Measurements from ENCODE around the gene GPR31.

GPR31 gene

DNA sequence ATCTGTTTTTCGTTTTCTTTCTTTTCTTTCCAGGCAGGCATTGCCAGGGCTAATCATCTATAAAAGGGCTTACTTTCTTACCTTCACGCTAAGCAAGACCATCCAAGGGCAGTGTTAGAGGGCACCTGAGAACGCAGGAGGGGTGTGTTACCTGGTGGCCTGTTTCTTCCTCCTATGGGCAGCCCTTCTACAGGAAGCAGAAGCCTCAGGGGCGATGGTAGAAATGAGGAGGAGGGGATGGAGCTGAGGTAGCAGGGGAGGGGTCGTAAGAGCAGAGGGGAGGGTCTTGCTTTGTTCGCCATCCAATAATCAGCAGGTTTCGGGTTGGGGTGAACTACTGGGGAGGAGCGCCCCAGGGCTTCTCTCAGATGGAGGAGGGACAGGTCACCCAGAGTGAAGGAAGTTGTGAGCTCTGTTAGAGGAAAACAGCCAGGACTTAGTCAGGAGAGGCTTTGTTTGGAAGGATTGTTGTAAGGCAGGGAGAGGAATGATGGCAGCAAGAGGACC is 36.4 kb downstream of the GPR31 start:
- Histone ChIP-seq H3K27ac (ENCODE audit: low read depth, low read length) (no peak overlapping the region), H3K9ac (ENCODE audit: low read depth in 1 of 2, low read length in 2 of 2) (no peak overlapping the region), H3K27me3 (ENCODE audit: control insufficient read depth in 1 of 2, insufficient read depth in 2 of 2, low read length in 2 of 2) (no peaks in the 10 kb centered on the region), H3K9me3 (ENCODE audit: control insufficient read depth in 1 of 2, low read length in 2 of 2) (no peaks in the 10 kb centered on the region), H3K4me3 (ENCODE audit: low read depth in 1 of 2, low read length in 2 of 2) (no peak overlapping the region), H3K4me1 (ENCODE audit: control insufficient read depth in 1 of 2, insufficient read depth in 2 of 2, low read length in 2 of 2) (peaks cover 24% of the 10 kb centered on the region in 2 donors), H3K36me3 (ENCODE audit: control insufficient read depth in 1 of 2, insufficient read depth in 2 of 2, low read length in 2 of 2) (no peaks in the 10 kb centered on the region)

DNA sequence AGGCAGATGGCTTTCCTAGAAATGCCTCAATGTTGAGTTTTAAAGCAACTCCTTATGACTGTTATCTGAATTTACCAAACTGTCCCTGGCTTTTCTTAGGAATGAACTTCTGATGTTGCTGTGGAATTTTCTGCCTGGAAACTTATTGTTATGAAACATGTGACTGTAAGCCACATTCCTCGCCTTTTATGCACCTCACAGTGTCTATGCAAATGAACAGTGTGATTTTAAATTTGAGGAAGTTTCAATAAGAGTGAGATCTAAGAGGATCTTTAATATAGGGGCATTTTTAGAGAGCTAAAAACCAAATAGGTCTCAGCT is 37.2 kb downstream of the GPR31 start:
- Histone ChIP-seq H3K4me1 (ENCODE audit: control insufficient read depth in 1 of 2, insufficient read depth in 2 of 2, low read length in 2 of 2) (peaks cover 28 to 31% of the 10 kb centered on the region in 2 donors), H3K9ac (ENCODE audit: low read depth in 1 of 2, low read length in 2 of 2) (no peak overlapping the region), H3K27ac (ENCODE audit: low read depth, low read length) (no peak overlapping the region), H3K9me3 (ENCODE audit: control insufficient read depth in 1 of 2, low read length in 2 of 2) (no peaks in the 10 kb centered on the region), H3K4me3 (ENCODE audit: low read depth in 1 of 2, low read length in 2 of 2) (no peak overlapping the region), H3K36me3 (ENCODE audit: control insufficient read depth in 1 of 2, insufficient read depth in 2 of 2, low read length in 2 of 2) (no peaks in the 10 kb centered on the region), H3K27me3 (ENCODE audit: control insufficient read depth in 1 of 2, insufficient read depth in 2 of 2, low read length in 2 of 2) (no peaks in the 10 kb centered on the region)

DNA sequence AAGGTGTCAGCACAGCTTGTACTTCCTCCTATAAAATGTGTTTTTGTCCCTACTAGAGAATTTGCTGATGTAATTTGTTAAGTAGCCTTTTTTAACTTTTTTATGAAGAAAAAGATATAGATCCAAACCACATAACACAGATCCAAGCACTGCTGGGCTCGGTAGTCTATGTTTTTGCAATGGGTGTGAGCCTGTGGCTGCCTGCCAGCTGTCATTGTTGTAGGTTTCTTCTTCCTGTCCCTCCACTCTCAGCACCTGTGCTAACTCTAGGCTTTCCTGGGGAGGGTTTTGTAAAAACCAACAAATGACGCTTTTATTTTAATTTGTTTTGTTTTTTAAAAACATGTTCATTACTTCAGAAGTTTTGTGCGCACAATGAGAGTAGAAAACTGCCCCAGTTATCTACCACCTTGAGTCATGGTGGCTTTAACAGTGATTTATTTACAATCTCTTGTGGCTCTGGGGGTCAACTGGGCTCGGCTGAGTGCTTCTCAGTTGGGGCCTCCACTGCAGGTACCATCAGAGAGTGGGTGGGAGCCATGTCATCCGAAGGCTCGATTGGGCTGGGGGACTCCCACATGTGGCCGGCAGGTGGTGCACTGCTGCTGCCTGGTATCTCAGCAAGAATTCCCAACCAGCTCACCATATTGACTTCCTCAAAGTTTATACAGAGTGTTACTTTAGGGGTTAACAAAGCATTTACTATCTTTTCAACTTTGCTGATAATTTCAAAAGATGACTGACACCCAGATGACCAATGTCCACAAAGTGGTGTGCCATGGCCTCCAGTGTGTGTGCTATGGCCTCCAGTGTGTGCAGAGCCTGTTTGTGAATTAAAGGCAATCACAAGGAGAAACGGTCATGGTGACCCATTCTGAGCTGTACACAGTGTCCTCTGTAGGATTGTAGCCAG is 37.9 kb downstream of the GPR31 start:
- no peak overlapping the region for H3K27ac ChIP-seq (ENCODE audit: low read depth, low read length)
- no peak overlapping the region for H3K9ac ChIP-seq (ENCODE audit: low read depth in 1 of 2, low read length in 2 of 2)
- no peaks in the 10 kb centered on the region for H3K27me3 ChIP-seq (ENCODE audit: control insufficient read depth in 1 of 2, insufficient read depth in 2 of 2, low read length in 2 of 2)
- H3K4me3 ChIP-seq (ENCODE audit: low read depth in 1 of 2, low read length in 2 of 2) = no peak overlapping the region
- H3K36me3 ChIP-seq (ENCODE audit: control insufficient read depth in 1 of 2, insufficient read depth in 2 of 2, low read length in 2 of 2) = no peaks in the 10 kb centered on the region
- H3K4me1 ChIP-seq (ENCODE audit: control insufficient read depth in 1 of 2, insufficient read depth in 2 of 2, low read length in 2 of 2) = peaks cover 28 to 31% of the 10 kb centered on the region in 2 donors
- H3K9me3 ChIP-seq (ENCODE audit: control insufficient read depth in 1 of 2, low read length in 2 of 2) = no peaks in the 10 kb centered on the region

DNA sequence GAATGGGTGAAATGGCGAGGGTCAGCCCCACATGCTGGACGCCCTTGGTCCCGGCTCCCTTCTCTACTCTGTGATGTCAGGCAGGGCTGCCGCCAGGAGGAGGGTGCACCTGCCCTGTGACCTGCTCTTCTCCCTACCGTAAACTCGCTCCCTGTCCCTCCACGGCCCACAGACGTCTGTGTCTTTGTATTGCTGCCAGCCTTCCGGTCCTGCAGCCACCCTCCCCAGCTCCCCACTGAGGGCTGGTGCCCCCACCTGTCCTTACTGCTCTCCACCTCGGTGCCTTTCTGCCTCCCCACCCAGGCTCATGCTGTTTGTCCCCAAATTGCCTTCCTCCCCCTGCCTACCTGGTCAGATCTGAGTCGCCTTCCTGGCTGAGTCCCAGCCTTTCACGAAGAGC is 38.9 kb downstream of the GPR31 start:
- Histone ChIP-seq H3K9ac (ENCODE audit: low read depth in 1 of 2, low read length in 2 of 2) (no peak overlapping the region), H3K27me3 (ENCODE audit: control insufficient read depth in 1 of 2, insufficient read depth in 2 of 2, low read length in 2 of 2) (no peaks in the 10 kb centered on the region), H3K9me3 (ENCODE audit: control insufficient read depth in 1 of 2, low read length in 2 of 2) (no peaks in the 10 kb centered on the region), H3K36me3 (ENCODE audit: control insufficient read depth in 1 of 2, insufficient read depth in 2 of 2, low read length in 2 of 2) (no peaks in the 10 kb centered on the region), H3K27ac (ENCODE audit: low read depth, low read length) (no peak overlapping the region), H3K4me3 (ENCODE audit: low read depth in 1 of 2, low read length in 2 of 2) (no peak overlapping the region), H3K4me1 (ENCODE audit: control insufficient read depth in 1 of 2, insufficient read depth in 2 of 2, low read length in 2 of 2) (peaks cover 28 to 31% of the 10 kb centered on the region in 2 donors)

DNA sequence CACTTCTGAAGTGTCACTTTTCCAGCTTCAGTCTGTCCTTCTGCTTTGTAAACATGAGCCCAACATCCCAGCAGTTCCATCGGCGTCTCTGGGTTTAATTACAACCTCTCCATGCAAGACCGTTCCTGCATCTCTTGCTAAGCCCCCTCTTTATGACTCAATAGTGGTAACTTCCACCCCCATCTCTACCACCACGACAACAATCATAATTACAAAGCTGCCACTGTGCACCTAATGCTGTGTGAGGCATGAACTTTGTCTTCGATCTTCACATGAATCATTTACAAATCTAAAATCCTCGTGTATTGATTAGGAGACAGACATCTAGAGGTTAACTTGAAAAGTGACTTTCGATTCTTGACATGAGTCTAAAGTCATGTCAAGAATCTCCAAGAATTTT is 39.8 kb downstream of the GPR31 start:
- Histone ChIP-seq H3K36me3 (ENCODE audit: control insufficient read depth in 1 of 2, insufficient read depth in 2 of 2, low read length in 2 of 2) (no peaks in the 10 kb centered on the region), H3K4me3 (ENCODE audit: low read depth in 1 of 2, low read length in 2 of 2) (no peak overlapping the region), H3K27ac (ENCODE audit: low read depth, low read length) (no peak overlapping the region), H3K27me3 (ENCODE audit: control insufficient read depth in 1 of 2, insufficient read depth in 2 of 2, low read length in 2 of 2) (no peaks in the 10 kb centered on the region), H3K9me3 (ENCODE audit: control insufficient read depth in 1 of 2, low read length in 2 of 2) (no peaks in the 10 kb centered on the region), H3K9ac (ENCODE audit: low read depth in 1 of 2, low read length in 2 of 2) (no peak overlapping the region), H3K4me1 (ENCODE audit: control insufficient read depth in 1 of 2, insufficient read depth in 2 of 2, low read length in 2 of 2) (peaks cover 22 to 30% of the 10 kb centered on the region in 2 donors)

DNA sequence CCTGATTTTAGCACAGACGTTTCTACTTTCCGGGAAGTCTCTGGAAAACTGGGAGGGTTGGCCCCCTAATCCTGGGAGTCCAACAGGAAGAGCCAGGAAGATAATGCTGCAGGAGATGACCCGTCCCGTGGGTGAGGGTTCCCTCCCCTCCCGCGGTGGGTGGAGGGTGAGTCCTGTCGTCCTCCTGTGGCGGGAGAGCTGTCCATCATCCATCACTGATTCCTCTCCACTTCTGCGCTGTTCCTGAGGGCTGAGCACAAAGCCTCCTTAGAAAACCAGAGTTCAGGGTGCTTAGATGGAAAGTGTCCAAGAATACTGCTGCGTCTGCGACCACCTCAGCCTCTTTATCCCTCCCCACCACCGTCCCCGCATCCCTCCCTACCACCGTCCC is 40.9 kb downstream of the GPR31 start:
- Histone ChIP-seq H3K9me3 (ENCODE audit: control insufficient read depth in 1 of 2, low read length in 2 of 2) (no peaks in the 10 kb centered on the region), H3K27ac (ENCODE audit: low read depth, low read length) (no peak overlapping the region), H3K4me3 (ENCODE audit: low read depth in 1 of 2, low read length in 2 of 2) (peak overlapping the region in 1 of 2 donors; percentile 44), H3K27me3 (ENCODE audit: control insufficient read depth in 1 of 2, insufficient read depth in 2 of 2, low read length in 2 of 2) (peaks cover 0 to 3% of the 10 kb centered on the region in 2 donors), H3K9ac (ENCODE audit: low read depth in 1 of 2, low read length in 2 of 2) (no peak overlapping the region), H3K4me1 (ENCODE audit: control insufficient read depth in 1 of 2, insufficient read depth in 2 of 2, low read length in 2 of 2) (peaks cover 13 to 22% of the 10 kb centered on the region in 2 donors), H3K36me3 (ENCODE audit: control insufficient read depth in 1 of 2, insufficient read depth in 2 of 2, low read length in 2 of 2) (no peaks in the 10 kb centered on the region)

GRCh38 chr6:167116109-167116837 is 41.5 kb downstream of the GPR31 start:
- Histone ChIP-seq H3K4me1 (ENCODE audit: control insufficient read depth in 1 of 2, insufficient read depth in 2 of 2, low read length in 2 of 2) (peaks cover 12 to 16% of the 10 kb centered on the region in 2 donors), H3K27ac (ENCODE audit: low read depth, low read length) (no peak overlapping the region), H3K9ac (ENCODE audit: low read depth in 1 of 2, low read length in 2 of 2) (peak overlapping the region in 1 of 2 donors; percentile 28), H3K4me3 (ENCODE audit: low read depth in 1 of 2, low read length in 2 of 2) (peak overlapping the region; percentile 44 to 61), H3K36me3 (ENCODE audit: control insufficient read depth in 1 of 2, insufficient read depth in 2 of 2, low read length in 2 of 2) (no peaks in the 10 kb centered on the region), H3K27me3 (ENCODE audit: control insufficient read depth in 1 of 2, insufficient read depth in 2 of 2, low read length in 2 of 2) (peaks cover 0 to 3% of the 10 kb centered on the region in 2 donors), H3K9me3 (ENCODE audit: control insufficient read depth in 1 of 2, low read length in 2 of 2) (no peaks in the 10 kb centered on the region)

DNA sequence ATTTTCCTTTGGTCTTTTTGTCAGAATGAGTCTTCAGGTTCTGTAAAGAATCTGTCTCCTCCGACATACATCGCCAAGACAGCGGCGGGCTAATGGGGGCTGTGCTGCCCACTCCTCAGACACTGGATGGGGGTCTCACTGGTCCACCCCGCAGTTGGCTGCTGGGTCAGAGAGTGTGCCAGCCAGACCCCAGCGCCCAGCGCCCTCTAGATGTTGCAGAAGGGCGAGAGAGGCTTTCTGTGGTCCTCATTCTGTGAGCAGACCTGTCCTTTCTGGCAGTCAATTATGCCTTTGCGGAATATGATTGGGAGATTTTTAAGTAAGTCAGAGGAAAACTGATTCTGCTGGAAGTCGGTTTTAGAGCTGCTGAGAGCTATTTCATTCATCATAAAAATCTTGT is 42.7 kb downstream of the GPR31 start:
- Histone ChIP-seq H3K27ac (ENCODE audit: low read depth, low read length) (no peak overlapping the region), H3K27me3 (ENCODE audit: control insufficient read depth in 1 of 2, insufficient read depth in 2 of 2, low read length in 2 of 2) (peaks cover 0 to 12% of the 10 kb centered on the region in 2 donors), H3K36me3 (ENCODE audit: control insufficient read depth in 1 of 2, insufficient read depth in 2 of 2, low read length in 2 of 2) (no peaks in the 10 kb centered on the region), H3K4me3 (ENCODE audit: low read depth in 1 of 2, low read length in 2 of 2) (no peak overlapping the region), H3K9ac (ENCODE audit: low read depth in 1 of 2, low read length in 2 of 2) (no peak overlapping the region), H3K4me1 (ENCODE audit: control insufficient read depth in 1 of 2, insufficient read depth in 2 of 2, low read length in 2 of 2) (peaks cover 4 to 16% of the 10 kb centered on the region in 2 donors), H3K9me3 (ENCODE audit: control insufficient read depth in 1 of 2, low read length in 2 of 2) (no peaks in the 10 kb centered on the region)

- peak overlapping the region in 1 of 2 donors; percentile 28 for H3K4me3 ChIP-seq (ENCODE audit: low read depth in 1 of 2, low read length in 2 of 2)
- no peak overlapping the region for H3K27ac ChIP-seq (ENCODE audit: low read depth, low read length)
- H3K36me3 ChIP-seq (ENCODE audit: control insufficient read depth in 1 of 2, insufficient read depth in 2 of 2, low read length in 2 of 2) = no peaks in the 10 kb centered on the region
- H3K9ac ChIP-seq (ENCODE audit: low read depth in 1 of 2, low read length in 2 of 2) = no peak overlapping the region
- peaks cover 4 to 16% of the 10 kb centered on the region in 2 donors for H3K4me1 ChIP-seq (ENCODE audit: control insufficient read depth in 1 of 2, insufficient read depth in 2 of 2, low read length in 2 of 2)
- H3K27me3 ChIP-seq (ENCODE audit: control insufficient read depth in 1 of 2, insufficient read depth in 2 of 2, low read length in 2 of 2) = peaks cover 0 to 12% of the 10 kb centered on the region in 2 donors
- no peaks in the 10 kb centered on the region for H3K9me3 ChIP-seq (ENCODE audit: control insufficient read depth in 1 of 2, low read length in 2 of 2)
Measured at GRCh38 chr6:167113935-167114910, 43.6 kb downstream of the GPR31 start.
